GM12873 (cell line): ENCODE data around the gene NOS2.

Experiments used
- CTCF ChIP-seq: IDR thresholded peaks from 2 replicates; pipeline ENCODE4 v1.5.1; 2012; ENCODE audit warnings: low read depth, mild to moderate bottlenecking, moderate library complexity, low read length, control low read depth; ENCODE audit not compliant: insufficient read depth; ENCODE audit errors: missing control alignments

The NOS2 gene

GRCh38 chr17:27818401-27819105 is 18.2 kb upstream of the NOS2 start:
- TF ChIP-seq CTCF = no peak

GRCh38 chr17:27817731-27818130 is 17.4 kb upstream of the NOS2 start:
- no peak for TF ChIP-seq CTCF

GRCh38 chr17:27816946-27817345 is 16.6 kb upstream of the NOS2 start:
- no peak for TF ChIP-seq CTCF

GRCh38 chr17:27811961-27812360 is 11.6 kb upstream of the NOS2 start:
- TF ChIP-seq CTCF = no peak

GRCh38 chr17:27810902-27811557 is 10.7 kb upstream of the NOS2 start:
- TF ChIP-seq CTCF = no peak

GRCh38 chr17:27810211-27810901 is 10.0 kb upstream of the NOS2 start:
- TF ChIP-seq CTCF = no peak

GRCh38 chr17:27809555-27809954 is 9.2 kb upstream of the NOS2 start:
- no peak for TF ChIP-seq CTCF
